HCT116 (cell line): ENCODE results near the gene CAMSAP1. TPM values are rescaled to one million over a fixed set of nuclear protein-coding genes. Genes with fewer than 3 reads are reported as not detected.

Source experiments
- ATAC-seq: fragments of 200-7000 bp; cut with Tn5 transposase; 2 replicates; pipeline ENCODE4 v1.9.1; 2020; ENCODE audit warnings: mild to moderate bottlenecking, moderate library complexity
- BruUV-seq: library from RNA; stranded (reverse); fragments of 400-500 nt; replicated peaks from 2 replicates; lab custom pipeline; 2021; lab: Mats Ljungman, UMichigan
- CTCF ChIA-PET: fragments of 300-600 bp; sonication (Branson Sonifier 250); formaldehyde crosslinking; loops from one replicate; lab custom pipeline; 2021; ENCODE audit warnings: antibody characterized with exemption; lab: Charles Lee
- POLR2A ChIA-PET: fragments of 300-600, 350-600 bp; sonication (Branson Sonifier 250); formaldehyde crosslinking; loops from one replicate; lab custom pipeline; 2021; ENCODE audit warnings: antibody characterized with exemption; lab: Charles Lee
- RAD21 ChIA-PET, 2 experiments: fragments of 300-600 bp; sonication (Branson Sonifier 250); formaldehyde crosslinking; loops; one replicate each; lab custom pipeline; 2023; ENCODE audit warnings: low total read pairs in 2 of 2; ENCODE audit not compliant: uncharacterized antibody in 2 of 2, unreplicated experiment in 2 of 2, low non-redundant PET in 1 of 2; lab: Charles Lee
- DNase-seq: peaks from one replicate; pipeline ENCODE4 v3.0.0-alpha.2; 2010; ENCODE audit warnings: low read depth, low spot score
- H2AFZ ChIP-seq: fragments of 200-600 bp; shearing (Covaris generic), sonication (generic); 2 replicates; pipeline ENCODE4 v1.6.1; 2017; ENCODE audit warnings: low read depth, mixed run types, mixed read lengths, antibody characterized with exemption, low read length; ENCODE audit not compliant: poor library complexity, severe bottlenecking
- H3K27ac ChIP-seq: 2 replicates; pipeline ENCODE4 v1.5.1; 2012; ENCODE audit warnings: low read depth, low read length
- H3K27me3 ChIP-seq: fragments of 200-600 bp; sonication (generic); 2 replicates; pipeline ENCODE4 v1.6.1; 2016; ENCODE audit warnings: mixed run types, low read length, mixed read lengths; ENCODE audit not compliant: insufficient read depth
- H3K36me3 ChIP-seq, 2 experiments: fragments of 200-500 bp in 1 of 2; fragments of 200-600 bp in 1 of 2; sonication (Bioruptor generic) in 1 of 2; sonication (generic) in 1 of 2; 2 replicates each; pipeline versions ENCODE4 v1.5.1 to v1.6.1; 2014 to 2016; ENCODE audit warnings: low read length in 2 of 2, inconsistent platforms in 1 of 2, mixed read lengths in 1 of 2, mixed run types in 1 of 2; ENCODE audit not compliant: insufficient read depth in 2 of 2, control insufficient read depth in 1 of 2
- H3K4me1 ChIP-seq, 2 experiments: fragments of 200-600 bp in 1 of 2; sonication (generic) in 1 of 2; 2 replicates each; pipeline versions ENCODE4 v1.5.1 to v1.6.1; 2012 to 2017; ENCODE audit warnings: low read length in 2 of 2, inconsistent platforms in 1 of 2, mild to moderate bottlenecking in 1 of 2, mixed read lengths in 1 of 2, mixed run types in 1 of 2, moderate library complexity in 1 of 2; ENCODE audit not compliant: insufficient read depth in 2 of 2, control insufficient read depth in 1 of 2
- H3K4me2 ChIP-seq: fragments of 200-600 bp; sonication (generic); 2 replicates; pipeline ENCODE4 v1.6.1; 2017; ENCODE audit warnings: mixed run types, low read length, mixed read lengths
- H3K4me3 ChIP-seq, 2 experiments: fragments of 200-600 bp in 1 of 2; sonication (generic) in 1 of 2; replicated peaks in 1 of 2; 2 replicates each; pipeline ENCODE4 v1.5.1; 2011 to 2016; ENCODE audit warnings: low read length in 2 of 2, control low read depth in 1 of 2, low read depth in 1 of 2, mild to moderate bottlenecking in 1 of 2, mixed read lengths in 1 of 2, mixed run types in 1 of 2
- H3K79me2 ChIP-seq: fragments of 200-600 bp; sonication (generic); 2 replicates; pipeline ENCODE4 v1.6.1; 2017; ENCODE audit warnings: mild to moderate bottlenecking, mixed run types, low read length, moderate library complexity, mixed read lengths; ENCODE audit not compliant: insufficient read depth
- H3K9ac ChIP-seq: fragments of 200-600 bp; sonication (generic); 2 replicates; pipeline ENCODE4 v1.6.1; 2016; ENCODE audit warnings: low read length, mixed read lengths
- H3K9me2 ChIP-seq: fragments of 200-600 bp; sonication (generic), shearing (Covaris generic); 2 replicates; pipeline ENCODE4 v1.6.1; 2017; ENCODE audit warnings: mixed run types, mild to moderate bottlenecking, moderate library complexity; ENCODE audit not compliant: insufficient read depth
- H3K9me3 ChIP-seq, 2 experiments: fragments of 200-500 bp in 1 of 2; fragments of 200-600 bp in 1 of 2; sonication (Bioruptor generic) in 1 of 2; sonication (generic) in 1 of 2; 2 replicates each; pipeline ENCODE4 v1.6.1; 2014 to 2017; ENCODE audit warnings: low read length in 2 of 2, mixed read lengths in 2 of 2, inconsistent platforms in 1 of 2, low read depth in 1 of 2, mild to moderate bottlenecking in 1 of 2, mixed run types in 1 of 2, moderate library complexity in 1 of 2; ENCODE audit not compliant: control insufficient read depth in 1 of 2, insufficient read depth in 1 of 2
- H4K20me1 ChIP-seq: fragments of 200-600 bp; sonication (generic), shearing (Covaris generic); 2 replicates; pipeline ENCODE4 v1.6.1; 2017; ENCODE audit warnings: mixed run types, mild to moderate bottlenecking, moderate library complexity; ENCODE audit not compliant: insufficient read depth
- EGR1 ChIP-seq: IDR thresholded peaks from 2 replicates; pipeline ENCODE4 v1.6.1; 2012; ENCODE audit warnings: low read depth
- FOSL1 ChIP-seq: IDR thresholded peaks from 2 replicates; pipeline ENCODE4 v1.6.1; 2012; ENCODE audit warnings: low read depth
- MAX ChIP-seq: IDR thresholded peaks from 2 replicates; pipeline ENCODE4 v1.6.1; 2012
- POLR2A ChIP-seq: IDR thresholded peaks from 2 replicates; pipeline ENCODE4 v1.7.0; 2011; ENCODE audit warnings: borderline replicate concordance; ENCODE audit not compliant: insufficient read depth, insufficient read length; ENCODE audit errors: extremely low read depth
- SP1 ChIP-seq: IDR thresholded peaks from 2 replicates; pipeline ENCODE4 v1.6.1; 2012; ENCODE audit warnings: low read depth
- TCF7L2 ChIP-seq: IDR thresholded peaks from 2 replicates; pipeline ENCODE4 v1.7.0; 2011; ENCODE audit warnings: borderline replicate concordance, inconsistent platforms; ENCODE audit not compliant: insufficient read depth, insufficient read length; ENCODE audit errors: extremely low read depth
- YY1 ChIP-seq: IDR thresholded peaks from 2 replicates; pipeline ENCODE4 v1.6.1; 2011; ENCODE audit warnings: low read length, low read depth, moderate library complexity, mild to moderate bottlenecking; ENCODE audit not compliant: insufficient replicate concordance; ENCODE audit errors: extremely low read depth
- ZNF274 ChIP-seq: fragments of 200-500 bp; sonication (Bioruptor generic); IDR thresholded peaks from 2 replicates; pipeline ENCODE4 v1.6.1; 2014; ENCODE audit warnings: mild to moderate bottlenecking, low read depth, low read length, inconsistent platforms
- intact Hi-C: fragments of 100-400 bp; cut with micrococcal nuclease; formaldehyde crosslinking; loops from 2 replicates; pipeline ENCODE4 v1.10.0; 2022
- total RNA-seq: library from RNA; stranded (reverse); gene quantifications from one replicate; pipeline ENCODE4 v1.2.1, GENCODE V29; 2021; ENCODE audit not compliant: unreplicated experiment
- TF ChIP-seq, protein P1 (sequence below): IDR thresholded peaks from 2 replicates; pipeline ENCODE4 v1.6.1; 2011; ENCODE audit warnings: mild to moderate bottlenecking, low read length, moderate library complexity; ENCODE audit not compliant: insufficient replicate concordance; ENCODE audit errors: extremely low read depth
- TF ChIP-seq, protein P2 (sequence below), 3 experiments: fragments of 200-600 bp in 1 of 3; sonication (generic) in 1 of 3; IDR thresholded peaks in 2 of 3; conservative IDR thresholded peaks in 1 of 3; 2 replicates each; pipeline ENCODE4 v1.5.1; 2012 to 2017; ENCODE audit warnings: low read depth in 2 of 3, low read length in 2 of 3, antibody characterized with exemption in 1 of 3, borderline replicate concordance in 1 of 3, control low read depth in 1 of 3, mild to moderate bottlenecking in 1 of 3, mixed read lengths in 1 of 3, mixed run types in 1 of 3, moderate library complexity in 1 of 3; ENCODE audit not compliant: insufficient read depth in 1 of 3

CAMSAP1 gene
- total RNA-seq, 1 experiment from 2014 or later = 33.1 TPM

DNA sequence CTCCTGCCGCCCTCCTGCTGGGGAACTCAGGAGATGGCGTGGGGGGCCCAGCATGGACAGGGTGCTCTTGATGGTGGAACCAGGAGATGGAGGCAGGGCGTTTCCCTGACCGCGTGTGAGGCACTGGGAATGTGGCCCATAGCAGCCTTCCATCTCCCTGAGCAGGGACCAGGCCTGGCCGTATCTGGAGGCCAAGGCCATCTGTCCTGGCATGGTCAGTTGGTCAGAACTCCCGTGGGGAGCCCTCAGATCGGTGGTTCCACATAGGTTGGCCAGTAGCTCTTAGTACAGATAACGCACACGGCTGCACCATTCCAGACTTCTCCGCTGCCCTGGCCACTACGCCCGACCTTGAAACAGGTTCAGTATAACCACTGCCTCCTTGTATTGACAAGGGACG is 127.8 kb downstream of the CAMSAP1 start:
- no peak for ATAC-seq
- no peak overlapping the region for H2AFZ ChIP-seq
- POLR2A ChIA-PET = no interaction called here
- no peak overlapping the region for H3K27ac ChIP-seq
- no peaks in the 10 kb centered on the region for H3K9me3 ChIP-seq
- CTCF ChIA-PET = no interaction called here
- no peak for DNase-seq
- H3K27me3 ChIP-seq = no peaks in the 10 kb centered on the region
- no peak for TF ChIP-seq MAX
- TF ChIP-seq, protein P1, sequence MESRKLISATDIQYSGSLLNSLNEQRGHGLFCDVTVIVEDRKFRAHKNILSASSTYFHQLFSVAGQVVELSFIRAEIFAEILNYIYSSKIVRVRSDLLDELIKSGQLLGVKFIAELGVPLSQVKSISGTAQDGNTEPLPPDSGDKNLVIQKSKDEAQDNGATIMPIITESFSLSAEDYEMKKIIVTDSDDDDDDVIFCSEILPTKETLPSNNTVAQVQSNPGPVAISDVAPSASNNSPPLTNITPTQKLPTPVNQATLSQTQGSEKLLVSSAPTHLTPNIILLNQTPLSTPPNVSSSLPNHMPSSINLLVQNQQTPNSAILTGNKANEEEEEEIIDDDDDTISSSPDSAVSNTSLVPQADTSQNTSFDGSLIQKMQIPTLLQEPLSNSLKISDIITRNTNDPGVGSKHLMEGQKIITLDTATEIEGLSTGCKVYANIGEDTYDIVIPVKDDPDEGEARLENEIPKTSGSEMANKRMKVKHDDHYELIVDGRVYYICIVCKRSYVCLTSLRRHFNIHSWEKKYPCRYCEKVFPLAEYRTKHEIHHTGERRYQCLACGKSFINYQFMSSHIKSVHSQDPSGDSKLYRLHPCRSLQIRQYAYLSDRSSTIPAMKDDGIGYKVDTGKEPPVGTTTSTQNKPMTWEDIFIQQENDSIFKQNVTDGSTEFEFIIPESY = no peak
- TF ChIP-seq ZNF274 = no peak
- no peaks in the 10 kb centered on the region for H3K36me3 ChIP-seq
- H3K4me3 ChIP-seq = no peak overlapping the region
- intact Hi-C loops = no loop called here
- no peak overlapping the region for H3K9ac ChIP-seq
- no TSS peak for BruUV-seq
- RAD21 ChIA-PET = interaction anchor here in 1 of 2 experiments (0.7 kb wide), 1 partner anchor 176 kb away, joined by 7 read pairs; no protein-coding TSS in a partner anchor
- H3K9me2 ChIP-seq = no peaks in the 10 kb centered on the region
- H3K4me2 ChIP-seq = no peak overlapping the region
- no peaks in the 10 kb centered on the region for H3K4me1 ChIP-seq
- no peaks in the 10 kb centered on the region for H3K79me2 ChIP-seq
- no peaks in the 10 kb centered on the region for H4K20me1 ChIP-seq

- Histone ChIP-seq H3K9me3 (no peaks in the 10 kb centered on the region), H3K27me3 (no peaks in the 10 kb centered on the region), H3K9me2 (no peaks in the 10 kb centered on the region), H3K4me1 (no peaks in the 10 kb centered on the region), H3K27ac (no peak overlapping the region), H3K9ac (no peak overlapping the region), H3K36me3 (no peaks in the 10 kb centered on the region), H3K4me2 (no peak overlapping the region), H2AFZ (no peak overlapping the region), H3K4me3 (no peak overlapping the region), H3K79me2 (no peaks in the 10 kb centered on the region), H4K20me1 (no peaks in the 10 kb centered on the region)
- DNase-seq (no peak), ATAC-seq (no peak)
- CTCF ChIA-PET = no interaction called here
- BruUV-seq = no TSS peak
- POLR2A ChIA-PET = no interaction called here
- TF ChIP-seq YY1 (no peak), POLR2A (no peak), EGR1 (no peak), TCF7L2 (no peak), FOSL1 (no peak), SP1 (no peak)
- TF ChIP-seq, protein P2, sequence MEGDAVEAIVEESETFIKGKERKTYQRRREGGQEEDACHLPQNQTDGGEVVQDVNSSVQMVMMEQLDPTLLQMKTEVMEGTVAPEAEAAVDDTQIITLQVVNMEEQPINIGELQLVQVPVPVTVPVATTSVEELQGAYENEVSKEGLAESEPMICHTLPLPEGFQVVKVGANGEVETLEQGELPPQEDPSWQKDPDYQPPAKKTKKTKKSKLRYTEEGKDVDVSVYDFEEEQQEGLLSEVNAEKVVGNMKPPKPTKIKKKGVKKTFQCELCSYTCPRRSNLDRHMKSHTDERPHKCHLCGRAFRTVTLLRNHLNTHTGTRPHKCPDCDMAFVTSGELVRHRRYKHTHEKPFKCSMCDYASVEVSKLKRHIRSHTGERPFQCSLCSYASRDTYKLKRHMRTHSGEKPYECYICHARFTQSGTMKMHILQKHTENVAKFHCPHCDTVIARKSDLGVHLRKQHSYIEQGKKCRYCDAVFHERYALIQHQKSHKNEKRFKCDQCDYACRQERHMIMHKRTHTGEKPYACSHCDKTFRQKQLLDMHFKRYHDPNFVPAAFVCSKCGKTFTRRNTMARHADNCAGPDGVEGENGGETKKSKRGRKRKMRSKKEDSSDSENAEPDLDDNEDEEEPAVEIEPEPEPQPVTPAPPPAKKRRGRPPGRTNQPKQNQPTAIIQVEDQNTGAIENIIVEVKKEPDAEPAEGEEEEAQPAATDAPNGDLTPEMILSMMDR (IDR thresholded peaks at IDR 0.05 in 2 of 3, conservative IDR thresholded peaks at IDR 0.05 in 1 of 3; ENCODE audit: borderline replicate concordance in 1 of 3, insufficient read depth in 1 of 3, low read depth in 2 of 3, low read length in 2 of 3) = no peak
- RAD21 ChIA-PET = no interaction called here
- intact Hi-C loops = no loop called here
Observed at GRCh38 chr9:135778421-135778820, 128.9 kb downstream of the CAMSAP1 start.
